ENCODE data around the gene TENT4B.
"Not testable (repeated sequence)": the region's sequence is repeated elsewhere in the genome, so short reads cannot be mapped to it uniquely, and the experiment has no call there.

DNA sequence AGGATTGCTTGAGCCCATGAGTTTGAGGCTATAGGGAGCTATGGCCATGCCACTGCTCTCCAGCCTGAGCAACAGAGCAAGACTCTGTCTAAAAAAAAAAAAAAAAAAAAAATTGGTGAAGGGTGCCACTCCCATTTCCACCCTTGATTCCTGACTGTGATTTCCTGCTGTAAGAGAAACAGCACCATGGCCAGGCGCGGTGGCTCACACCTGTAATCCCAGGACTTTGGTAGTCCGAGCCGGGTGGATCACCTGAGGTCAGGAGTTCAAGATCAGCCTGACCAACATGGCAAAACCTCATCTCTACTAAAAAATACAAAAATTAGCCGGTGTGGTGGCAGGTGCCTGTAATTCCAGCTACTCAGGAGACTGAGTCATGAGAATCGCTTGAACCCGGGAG lies 20.5 kb upstream of the TENT4B start:
- not testable (repeated sequence) for TF ChIP-seq CTCF, EZH2 (IDR thresholded peaks at IDR 0.05)

All from neural progenitor cell (in vitro differentiated cells).